ENCODE results near the gene TFG.

The TFG gene

DNA sequence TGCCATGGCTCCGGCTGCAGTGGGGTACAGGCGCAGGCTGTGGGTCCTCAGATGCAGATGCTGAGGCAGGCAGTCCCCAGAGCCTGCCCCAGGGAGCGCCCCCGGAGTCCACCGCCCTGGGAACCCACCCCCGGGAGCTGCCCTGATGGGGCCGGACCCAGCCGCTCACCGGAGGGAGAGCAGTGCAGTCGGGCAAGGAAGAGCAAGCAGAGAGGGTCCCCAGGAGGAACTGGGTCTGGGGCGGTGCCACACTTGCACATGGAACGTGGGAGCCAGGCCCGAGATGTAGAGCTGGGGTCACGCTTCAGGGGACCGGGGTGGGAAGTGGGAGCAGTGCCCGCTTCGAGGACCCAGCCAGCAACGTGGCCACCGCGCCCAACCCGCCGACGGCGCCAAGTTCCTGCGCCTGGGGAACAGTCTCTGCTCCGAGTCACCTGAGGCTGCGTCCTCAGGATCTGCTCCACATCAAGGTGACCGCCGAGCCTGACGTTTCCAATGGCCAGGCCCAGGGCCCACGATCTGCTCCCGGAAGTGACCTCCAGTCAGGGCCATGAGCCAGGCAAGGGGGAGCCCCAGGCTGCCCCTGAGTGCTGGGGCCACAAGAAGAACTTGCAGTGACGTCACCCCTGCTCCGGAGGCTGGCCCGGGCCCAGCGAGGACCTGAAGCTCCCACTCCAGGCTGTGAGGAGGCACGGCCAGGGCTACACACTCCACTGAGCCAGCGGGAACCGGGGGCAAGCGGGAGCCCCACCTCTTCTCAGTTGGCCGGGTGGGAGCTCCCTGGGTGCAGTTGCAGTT lies 27.0 kb upstream of the TFG start:
- H3K4me3 ChIP-seq (ENCODE audit: low read depth, low read length): no peak overlapping the region
- no peak for DNase-seq (ENCODE audit: low read depth)
- TF ChIP-seq, protein P1, sequence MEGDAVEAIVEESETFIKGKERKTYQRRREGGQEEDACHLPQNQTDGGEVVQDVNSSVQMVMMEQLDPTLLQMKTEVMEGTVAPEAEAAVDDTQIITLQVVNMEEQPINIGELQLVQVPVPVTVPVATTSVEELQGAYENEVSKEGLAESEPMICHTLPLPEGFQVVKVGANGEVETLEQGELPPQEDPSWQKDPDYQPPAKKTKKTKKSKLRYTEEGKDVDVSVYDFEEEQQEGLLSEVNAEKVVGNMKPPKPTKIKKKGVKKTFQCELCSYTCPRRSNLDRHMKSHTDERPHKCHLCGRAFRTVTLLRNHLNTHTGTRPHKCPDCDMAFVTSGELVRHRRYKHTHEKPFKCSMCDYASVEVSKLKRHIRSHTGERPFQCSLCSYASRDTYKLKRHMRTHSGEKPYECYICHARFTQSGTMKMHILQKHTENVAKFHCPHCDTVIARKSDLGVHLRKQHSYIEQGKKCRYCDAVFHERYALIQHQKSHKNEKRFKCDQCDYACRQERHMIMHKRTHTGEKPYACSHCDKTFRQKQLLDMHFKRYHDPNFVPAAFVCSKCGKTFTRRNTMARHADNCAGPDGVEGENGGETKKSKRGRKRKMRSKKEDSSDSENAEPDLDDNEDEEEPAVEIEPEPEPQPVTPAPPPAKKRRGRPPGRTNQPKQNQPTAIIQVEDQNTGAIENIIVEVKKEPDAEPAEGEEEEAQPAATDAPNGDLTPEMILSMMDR (IDR thresholded peaks at IDR 0.05; ENCODE audit: control insufficient read depth, extremely low read depth, insufficient read depth): no peak

DNA sequence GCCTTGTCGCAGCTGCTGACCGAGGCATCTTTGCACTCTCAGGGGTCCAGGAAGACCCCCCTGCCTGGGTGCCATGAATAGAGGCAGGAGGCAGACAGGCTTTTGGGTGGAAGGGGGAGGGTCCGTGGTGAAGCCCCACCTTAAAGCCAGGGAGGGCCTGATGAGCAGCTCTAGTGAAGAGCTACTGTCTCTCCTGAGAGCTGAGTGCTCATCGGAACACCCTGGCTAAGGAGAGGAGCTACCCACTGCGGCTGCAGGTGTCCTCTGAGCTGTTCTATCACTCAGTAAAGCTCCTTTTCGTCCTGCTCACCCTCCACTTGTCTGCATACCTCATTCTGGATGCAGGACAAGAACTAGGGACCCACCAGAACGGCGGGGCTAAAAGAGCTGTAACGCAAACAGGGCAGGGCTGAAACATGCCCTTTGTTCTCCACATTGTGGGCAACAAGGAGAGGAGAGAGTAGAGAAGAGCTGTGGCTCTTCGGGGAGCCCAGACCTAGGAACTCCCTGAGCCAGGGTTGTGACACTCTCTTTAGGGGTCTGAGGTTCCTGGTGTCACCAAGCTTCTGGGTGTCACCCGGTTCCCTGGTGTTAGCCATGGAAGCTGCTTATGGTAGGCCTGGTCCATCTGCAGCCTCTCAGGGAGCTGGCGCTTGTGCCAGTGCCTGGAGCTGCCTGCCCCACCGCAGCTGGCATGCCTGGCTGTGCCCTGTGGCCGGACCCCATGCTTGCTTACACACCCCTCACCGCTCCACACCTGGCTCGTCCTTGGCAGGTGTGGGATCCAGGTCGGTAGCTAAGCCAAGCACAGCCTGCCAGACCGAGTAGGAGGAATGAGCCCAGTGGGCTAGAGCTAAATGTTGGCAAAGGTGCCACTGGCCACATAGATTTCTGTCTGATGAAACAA lies 26.2 kb upstream of the TFG start:
- H3K4me3 ChIP-seq (ENCODE audit: low read depth, low read length): no peak overlapping the region
- DNase-seq (ENCODE audit: low read depth): no peak
- TF ChIP-seq, protein P1 (IDR thresholded peaks at IDR 0.05; ENCODE audit: control insufficient read depth, extremely low read depth, insufficient read depth): no peak

DNA sequence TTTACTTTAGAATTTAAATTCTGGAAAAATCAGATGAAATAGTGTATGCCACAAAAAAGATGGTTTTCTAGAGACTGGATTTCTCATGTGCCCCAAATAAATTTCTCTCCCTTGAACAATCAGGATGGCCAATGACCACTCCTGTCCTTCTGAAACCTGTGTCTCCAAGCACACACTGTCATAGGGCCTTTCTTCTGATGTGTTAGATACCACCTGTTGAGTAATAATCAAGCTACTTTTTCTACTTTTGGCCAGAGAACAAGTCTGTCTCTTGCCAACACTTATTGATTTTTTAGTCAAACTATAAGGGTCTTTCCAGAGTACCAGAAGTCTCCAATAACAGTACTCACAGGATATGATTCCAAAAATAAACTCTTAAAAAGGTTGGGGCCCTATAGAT lies 16.1 kb upstream of the TFG start:
- no peak overlapping the region for H3K4me3 ChIP-seq (ENCODE audit: low read depth, low read length)
- DNase-seq (ENCODE audit: low read depth): no peak
- TF ChIP-seq, protein P1 (IDR thresholded peaks at IDR 0.05; ENCODE audit: control insufficient read depth, extremely low read depth, insufficient read depth): no peak

DNA sequence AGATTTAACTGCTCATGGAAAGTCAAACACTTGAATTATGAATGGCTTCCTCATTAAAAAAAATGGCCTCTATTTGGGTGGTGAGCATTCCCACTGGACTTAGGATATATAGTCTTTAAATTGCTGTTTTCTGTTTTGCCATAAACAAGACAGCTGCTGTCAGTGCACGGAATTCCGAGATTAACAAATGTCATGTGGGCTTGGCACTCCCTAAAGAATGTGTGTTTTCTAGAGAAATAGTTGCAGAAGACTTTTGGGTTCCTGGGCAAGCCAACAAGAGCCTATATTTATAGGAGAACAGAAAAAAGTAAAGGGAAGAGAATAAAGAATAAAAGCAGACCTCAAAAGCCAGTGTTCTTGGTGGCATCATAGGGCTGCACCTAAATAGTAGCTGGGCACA lies 13.6 kb upstream of the TFG start:
- no peak overlapping the region for H3K4me3 ChIP-seq (ENCODE audit: low read depth, low read length)
- no peak for DNase-seq (ENCODE audit: low read depth)
- TF ChIP-seq, protein P1 (IDR thresholded peaks at IDR 0.05; ENCODE audit: control insufficient read depth, extremely low read depth, insufficient read depth): no peak

DNA sequence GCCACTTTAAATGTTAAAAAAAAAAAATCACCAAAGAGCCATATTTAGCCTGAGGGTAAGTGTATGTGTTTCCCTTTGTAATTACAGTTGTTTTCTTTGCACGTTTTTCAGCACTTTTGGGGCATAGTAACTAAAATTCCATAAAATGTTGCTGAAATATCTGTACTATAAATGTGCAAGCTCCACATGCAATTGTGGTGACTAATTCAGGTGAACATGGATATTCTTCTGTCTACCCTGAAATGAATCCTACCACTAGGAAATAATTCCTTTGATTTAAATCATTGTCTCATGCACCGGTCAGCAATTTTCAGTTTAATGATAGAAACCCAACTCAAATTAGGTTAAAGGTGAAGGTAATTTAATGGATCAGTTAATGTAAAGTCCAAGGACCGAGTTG lies 13.1 kb upstream of the TFG start:
- no peak overlapping the region for H3K4me3 ChIP-seq (ENCODE audit: low read depth, low read length)
- no peak for DNase-seq (ENCODE audit: low read depth)

DNA sequence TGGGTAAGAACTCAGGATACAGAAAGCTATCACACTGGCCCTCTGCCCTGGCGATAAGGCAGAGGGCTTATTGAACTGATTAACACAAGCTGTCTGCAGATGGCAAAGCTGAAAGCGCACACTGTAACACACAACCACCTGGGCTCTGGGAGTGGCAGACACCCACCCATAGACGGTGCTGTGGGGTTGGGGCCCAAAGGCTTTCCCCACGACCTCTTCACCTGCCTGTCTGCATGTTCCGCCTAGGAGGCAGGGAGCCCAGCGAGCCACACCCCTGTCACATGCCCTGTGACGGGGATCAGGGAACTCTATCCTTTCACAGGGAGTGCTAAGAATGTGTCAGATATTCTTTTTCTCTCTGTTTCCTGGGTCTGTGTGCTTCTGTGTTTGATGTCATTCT lies 12.1 kb upstream of the TFG start:
- TF ChIP-seq, protein P1 (IDR thresholded peaks at IDR 0.05; ENCODE audit: control insufficient read depth, extremely low read depth, insufficient read depth): no peak
- H3K4me3 ChIP-seq (ENCODE audit: low read depth, low read length): no peak overlapping the region
- DNase-seq (ENCODE audit: low read depth): no peak

More for the DNA sequence above, 13.1 kb upstream of the TFG start:
- TF ChIP-seq, protein P1 (IDR thresholded peaks at IDR 0.05; ENCODE audit: control insufficient read depth, extremely low read depth, insufficient read depth): no peak
